GM21381 (cell line): ENCODE data around the gene MUSK.

Source experiments
- ATAC-seq: cut with Tn5 transposase; IDR thresholded peaks from one replicate; pipeline ENCODE4 v1.9.1; 2021; ENCODE audit warnings: mild to moderate bottlenecking, moderate library complexity; ENCODE audit not compliant: unreplicated experiment

The MUSK gene

DNA sequence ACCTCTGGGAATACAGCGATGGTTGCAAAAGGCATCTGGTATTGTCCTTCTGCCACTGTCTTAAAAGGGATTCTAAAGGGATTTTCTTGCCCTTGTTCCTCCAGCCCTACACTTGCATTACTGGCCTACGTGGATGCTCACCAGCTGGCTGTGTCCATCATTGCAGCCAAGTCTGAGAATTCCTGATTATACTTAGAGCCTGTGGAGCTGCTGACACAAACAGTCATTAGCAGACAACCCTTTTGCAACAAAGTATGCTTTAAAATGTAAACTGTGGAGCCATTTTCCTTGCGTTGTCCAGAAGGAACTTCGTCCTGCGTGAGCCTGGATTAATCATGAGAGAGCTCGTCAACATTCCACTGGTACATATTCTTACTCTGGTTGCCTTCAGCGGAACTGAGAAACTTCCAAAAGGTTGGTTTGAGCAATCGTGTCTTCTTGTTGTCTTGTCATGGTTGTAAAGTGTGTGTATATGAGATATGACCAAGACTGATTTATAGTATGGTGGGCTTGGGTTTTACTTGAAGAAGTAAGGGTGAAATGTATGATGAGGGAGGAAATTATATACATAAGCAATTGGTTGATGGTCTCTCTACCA, at the start of gene MUSK:
MUSK (plus strand) TSS at position 222 of the 598 bp plus-strand sequence; CDS start at position 336, 114 bp downstream.
- no peak for ATAC-seq

DNA sequence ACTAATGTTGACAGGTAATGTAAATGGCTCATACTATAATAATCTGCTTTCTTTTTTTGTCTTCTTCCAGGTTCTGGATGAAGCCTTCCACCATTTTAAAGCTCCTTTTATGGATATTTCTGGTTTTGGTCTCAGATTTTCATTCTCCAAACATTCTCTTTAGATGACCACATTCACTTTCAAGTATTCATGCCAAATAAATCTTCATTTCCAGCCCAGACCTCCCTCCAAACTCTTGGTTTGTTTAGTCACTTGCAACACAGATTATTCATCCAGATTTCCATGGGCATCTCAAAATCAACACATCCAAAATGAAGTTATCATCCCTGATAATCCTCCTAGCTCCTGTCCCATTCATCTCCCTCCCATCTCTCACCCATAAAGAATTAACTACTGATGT, 48.8 kb upstream of the MUSK start:
- ATAC-seq: no peak

DNA sequence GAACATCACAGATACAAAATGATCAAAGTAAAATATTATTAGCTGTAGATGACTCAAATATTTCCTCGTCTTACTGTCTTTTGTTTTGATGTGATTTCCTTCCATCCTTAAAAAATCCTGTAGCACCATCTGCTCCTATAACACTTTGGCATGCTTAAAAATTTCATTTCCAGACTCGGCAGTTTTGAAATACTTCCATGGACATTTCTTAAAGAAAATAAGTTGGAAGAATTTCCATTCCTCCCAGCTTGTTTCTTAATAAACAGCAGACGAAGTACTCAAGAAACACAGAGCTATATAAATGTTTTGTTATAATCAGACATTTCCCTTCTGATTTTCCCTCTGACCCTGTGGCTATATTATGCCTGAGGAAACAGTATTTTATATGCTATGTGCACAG, 47.9 kb upstream of the MUSK start:
- ATAC-seq: no peak

DNA sequence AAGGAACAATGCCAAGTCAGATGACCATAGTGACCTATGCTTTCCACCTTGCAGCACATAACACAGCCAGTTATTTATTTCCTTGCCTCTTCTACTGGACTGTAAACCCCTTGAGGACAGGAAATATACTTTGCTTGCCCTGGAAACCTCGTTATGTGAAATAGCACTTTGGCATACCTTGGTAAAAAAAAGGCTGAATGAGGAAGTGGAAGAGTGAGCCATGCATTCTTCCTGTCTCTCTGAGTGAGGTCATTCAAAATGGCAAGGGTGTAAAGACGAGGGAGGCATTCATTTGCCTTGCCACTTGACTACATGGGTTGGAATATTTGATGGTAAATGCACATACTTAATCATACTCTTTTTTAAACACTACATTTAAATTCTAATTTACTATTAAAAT, 46.2 kb upstream of the MUSK start:
- ATAC-seq: no peak

DNA sequence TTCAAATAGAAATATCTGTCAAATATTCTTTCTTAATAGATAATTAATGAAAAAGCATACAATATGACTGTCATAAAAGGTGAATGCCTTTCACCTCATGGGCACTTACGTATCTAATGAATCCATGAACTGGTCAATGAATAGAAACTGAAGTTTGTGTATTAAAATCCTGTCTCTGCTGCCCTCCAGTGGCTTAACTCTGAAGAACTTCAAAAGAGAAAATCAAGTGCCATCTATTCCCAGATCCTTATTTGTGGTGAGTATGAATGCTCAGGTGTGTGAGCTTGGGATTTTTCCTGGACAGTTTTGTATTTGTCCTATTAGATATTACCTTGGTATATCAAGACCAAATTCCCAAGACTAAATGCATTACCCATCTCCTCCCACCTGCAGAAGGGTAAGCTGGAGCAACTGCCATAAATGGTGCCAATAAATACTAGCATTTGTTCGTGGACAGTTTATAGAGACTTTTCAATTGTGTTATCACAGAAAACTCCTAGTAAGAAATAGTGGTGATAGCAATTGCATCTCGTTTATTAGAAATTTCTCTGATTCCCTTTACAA, 45.0 kb upstream of the MUSK start:
- no peak for ATAC-seq

DNA sequence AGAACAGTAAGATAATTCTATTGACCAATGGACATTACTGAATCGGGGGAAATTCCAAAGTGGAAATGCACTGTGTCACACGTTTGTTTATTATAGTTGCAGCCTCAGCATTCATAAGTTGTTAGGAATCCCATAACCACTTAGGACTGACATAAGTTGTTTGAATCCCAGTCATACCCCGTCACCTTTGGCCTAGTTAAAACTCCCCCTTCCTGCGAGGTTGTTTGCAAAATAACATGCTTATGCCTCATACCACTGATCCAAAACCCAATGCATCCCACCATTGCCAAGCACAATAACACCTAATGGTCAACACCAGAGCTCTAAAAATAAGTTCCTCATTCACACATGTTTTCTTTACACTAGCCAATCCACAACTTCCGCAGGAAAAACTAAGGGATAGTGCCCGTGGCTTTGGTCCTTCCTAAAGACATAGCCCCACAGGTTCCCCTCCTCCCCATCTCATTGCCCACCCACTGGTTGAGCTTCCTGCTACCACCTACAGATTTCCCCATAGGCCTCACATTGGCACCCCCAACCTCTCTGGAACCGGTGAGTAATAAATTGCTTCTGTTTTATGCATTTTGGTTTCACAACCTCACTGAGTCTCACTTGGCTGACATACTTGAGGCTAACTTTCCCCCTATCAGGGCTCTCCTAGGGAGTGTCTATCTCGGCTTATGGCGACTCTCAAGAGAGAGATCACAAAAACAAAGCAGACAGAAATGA, 42.3 kb upstream of the MUSK start:
- ATAC-seq: peak; percentile 95

DNA sequence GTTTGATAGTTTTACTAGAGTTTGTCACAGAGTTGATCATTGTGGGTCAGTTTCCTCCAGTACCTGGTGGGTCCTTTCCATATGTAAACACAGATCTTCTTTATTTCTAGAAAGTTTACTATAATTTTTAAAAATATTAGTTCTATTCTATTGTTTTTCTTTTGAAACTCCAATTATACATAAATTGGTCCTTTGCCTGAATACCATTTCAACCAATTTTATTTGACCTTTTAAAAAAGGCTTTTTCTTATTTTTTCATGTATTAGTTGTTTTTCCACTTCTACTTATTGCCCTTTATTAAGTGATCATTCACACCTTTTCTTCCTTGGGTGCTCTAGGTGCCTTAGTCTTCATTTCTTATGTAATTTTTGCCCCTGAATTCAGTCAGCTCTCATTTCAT, 33.0 kb upstream of the MUSK start:
- ATAC-seq: no peak

DNA sequence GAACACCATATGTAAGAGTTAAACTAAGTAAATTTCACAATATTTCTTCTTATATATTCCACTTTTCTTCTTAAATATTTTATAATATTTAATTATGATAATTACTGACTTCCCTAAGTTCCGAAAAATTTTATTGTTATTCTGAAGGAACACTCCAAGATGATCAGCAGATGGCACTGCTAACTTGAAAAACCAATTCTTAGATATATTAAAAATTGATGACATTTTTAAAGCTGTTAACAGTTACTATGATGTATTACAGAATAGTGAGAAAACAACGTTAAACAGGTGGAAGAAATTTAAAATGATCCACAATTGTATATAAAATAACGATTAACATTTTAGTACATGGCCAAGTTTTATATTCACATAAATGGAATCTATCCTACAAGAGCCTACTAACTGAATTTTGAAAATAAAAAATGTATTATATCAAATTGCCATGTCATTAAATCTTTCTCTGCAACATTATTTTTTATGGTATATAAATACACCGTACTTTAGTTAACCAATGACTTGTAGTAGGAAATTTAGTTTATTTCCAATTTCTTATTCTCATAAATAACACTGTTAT, 30.1 kb upstream of the MUSK start:
- no peak for ATAC-seq

DNA sequence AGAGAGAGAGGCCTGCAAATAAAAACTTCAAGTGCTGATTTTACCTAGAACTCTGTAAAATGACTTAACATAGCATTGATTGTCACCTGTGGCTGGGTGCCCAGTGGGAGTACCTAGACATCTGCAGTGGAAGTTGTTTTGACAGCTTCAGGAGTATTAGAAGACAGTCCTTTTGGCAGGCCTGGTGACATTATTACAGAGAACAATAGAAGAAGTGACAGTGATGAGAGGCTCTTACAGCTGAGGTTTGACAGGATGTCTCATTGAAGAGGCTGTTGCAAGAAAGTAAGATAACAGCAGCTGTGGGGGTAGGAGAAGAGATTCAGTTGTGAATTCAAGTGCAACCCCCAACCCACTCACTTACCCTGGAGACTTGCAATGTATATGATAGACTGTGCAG, 27.9 kb upstream of the MUSK start:
- ATAC-seq: no peak

DNA sequence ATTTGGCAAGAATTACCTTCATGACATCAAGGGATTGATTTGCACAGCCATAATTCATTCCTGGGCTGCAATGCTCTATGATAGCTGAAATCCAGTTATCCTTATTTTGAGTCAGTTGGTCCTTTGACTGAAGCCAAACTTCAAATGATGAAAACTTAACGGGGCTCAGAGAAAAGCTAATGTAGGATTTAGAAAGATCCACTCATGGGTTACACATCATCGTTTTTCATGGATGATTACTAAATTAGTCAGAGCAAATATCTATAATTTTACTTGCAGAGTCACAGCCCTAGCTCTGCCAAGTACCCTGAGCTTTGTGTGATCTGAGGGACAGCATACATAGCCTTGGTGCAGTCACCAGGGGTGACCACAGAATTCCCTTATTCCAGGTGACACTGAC, 27.3 kb upstream of the MUSK start:
- ATAC-seq: no peak

DNA sequence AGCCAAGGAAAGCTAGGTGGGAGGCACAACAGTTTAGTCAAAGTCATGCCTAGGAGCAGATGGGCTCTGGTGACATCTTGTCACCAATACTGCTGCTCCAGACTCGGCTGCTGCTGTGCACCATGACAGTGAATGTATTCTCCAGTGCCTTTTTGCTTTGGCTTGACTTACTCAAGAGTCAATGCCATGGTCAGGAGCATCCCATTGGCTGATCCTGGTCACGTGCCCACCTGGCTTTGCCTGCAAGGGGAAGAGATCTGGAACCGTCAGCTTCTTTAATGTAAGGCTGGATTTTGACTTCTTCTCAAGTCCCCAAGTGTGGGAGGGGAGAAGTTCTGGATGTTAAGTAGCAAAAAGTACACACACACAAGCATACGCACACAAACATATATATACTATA, 19.9 kb upstream of the MUSK start:
- no peak for ATAC-seq

DNA sequence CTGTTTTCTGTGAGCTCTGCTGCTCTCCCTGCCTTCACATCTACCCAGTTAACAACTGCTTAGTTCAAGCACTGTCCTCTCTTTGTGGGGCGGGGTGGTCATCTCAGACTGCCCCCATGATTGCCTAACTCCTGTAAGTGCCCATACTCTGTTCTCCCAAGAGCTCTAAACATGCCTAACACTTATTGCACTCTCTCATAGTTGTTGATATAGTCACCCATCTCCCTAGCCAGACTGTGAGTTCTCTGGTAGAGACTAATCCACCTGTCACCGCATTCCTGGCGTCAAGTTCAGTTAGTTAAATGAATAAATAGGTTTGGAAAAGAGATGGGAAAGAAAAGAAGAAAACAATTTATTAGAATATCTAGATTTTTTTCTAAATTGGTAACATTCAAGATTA, 18.3 kb upstream of the MUSK start:
- no peak for ATAC-seq

DNA sequence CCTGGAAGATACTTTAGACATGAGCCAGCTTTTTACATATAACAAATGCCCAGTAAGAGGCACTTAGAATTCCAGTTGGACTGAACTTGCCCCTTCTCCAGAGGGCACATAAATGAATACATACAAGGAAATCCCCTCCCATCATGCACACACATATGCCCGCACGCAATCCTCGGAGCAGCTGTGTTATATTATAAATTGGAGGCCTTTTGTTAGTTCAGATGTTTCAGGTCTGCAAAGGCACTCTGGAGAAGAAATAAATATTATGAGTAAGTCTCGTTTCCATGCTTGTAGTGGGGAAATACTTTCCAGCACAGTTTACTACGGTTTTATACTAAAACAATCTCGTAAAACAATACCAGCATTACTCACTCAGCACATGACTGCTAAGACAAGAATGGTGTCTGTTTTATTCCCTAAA, 17.6 kb upstream of the MUSK start:
- no peak for ATAC-seq

DNA sequence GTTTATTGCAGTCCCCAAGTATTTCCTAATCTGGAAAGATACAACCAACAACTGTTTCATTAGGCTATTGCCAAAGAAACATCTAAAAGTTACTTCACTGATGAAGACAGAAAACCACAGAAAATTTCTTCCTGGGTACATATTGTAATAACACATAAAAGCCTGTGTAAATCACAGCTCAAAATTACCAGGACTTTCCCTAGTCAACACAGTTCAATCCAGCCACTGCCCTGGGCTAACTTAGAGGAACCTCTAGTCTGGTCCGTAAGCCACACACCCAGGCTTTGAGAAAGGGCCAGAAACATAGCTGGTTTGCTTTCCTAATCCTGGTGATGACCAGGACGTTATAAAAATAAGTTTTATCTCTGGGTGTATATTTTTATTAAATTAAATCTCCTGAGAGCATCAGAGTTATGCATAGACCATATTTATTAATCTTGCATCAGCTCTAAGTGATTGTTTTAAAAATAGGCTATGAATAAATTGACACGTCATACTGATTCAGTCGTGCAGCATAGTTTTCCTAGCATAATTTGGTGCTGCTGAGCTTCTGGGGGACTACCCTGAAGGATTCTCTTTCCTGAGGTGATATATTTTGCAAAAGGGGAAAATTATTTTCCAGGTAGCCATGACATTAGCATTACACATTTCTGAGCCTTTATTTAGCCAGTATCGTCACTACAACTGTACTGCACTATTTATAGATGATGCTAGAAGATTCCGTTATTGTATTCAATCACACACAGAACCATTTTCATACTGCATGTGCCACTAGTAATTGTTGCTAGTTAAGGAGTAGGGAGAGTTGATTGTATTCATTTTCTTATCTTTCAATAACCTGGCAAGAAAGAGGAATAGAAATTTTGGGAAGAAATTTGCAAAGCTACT, 12.6 kb upstream of the MUSK start:
- no peak for ATAC-seq

DNA sequence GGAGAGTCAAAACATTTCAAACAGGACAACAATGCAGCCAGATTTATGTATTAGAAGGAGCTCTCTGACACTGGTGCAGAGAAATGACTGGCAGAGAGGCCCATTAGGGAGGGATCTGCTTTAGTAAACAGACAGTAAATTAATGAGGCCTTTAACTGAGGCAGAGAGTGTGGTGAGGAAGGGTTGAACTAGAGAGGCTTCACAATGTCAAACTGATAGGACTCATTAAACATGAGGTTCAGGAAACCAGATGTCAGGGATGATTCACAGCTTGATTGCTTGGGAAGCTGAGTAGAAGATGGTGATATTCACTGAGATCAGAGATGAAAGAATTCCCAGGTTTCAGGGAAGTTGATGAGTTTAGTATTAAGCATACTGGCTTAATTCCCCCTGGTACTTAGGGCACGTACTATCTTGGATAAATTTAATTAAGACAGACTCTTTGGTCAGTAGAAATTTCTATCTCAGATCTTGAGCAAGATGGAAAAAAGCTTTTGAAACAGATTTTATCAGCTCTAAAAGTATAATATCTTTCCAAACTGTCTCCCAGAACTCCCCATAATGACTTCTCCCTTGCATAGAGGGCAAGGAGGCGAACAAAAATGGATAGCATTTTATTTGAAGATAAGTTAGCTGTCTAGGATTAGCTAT, 8.6 kb upstream of the MUSK start:
- no peak for ATAC-seq

DNA sequence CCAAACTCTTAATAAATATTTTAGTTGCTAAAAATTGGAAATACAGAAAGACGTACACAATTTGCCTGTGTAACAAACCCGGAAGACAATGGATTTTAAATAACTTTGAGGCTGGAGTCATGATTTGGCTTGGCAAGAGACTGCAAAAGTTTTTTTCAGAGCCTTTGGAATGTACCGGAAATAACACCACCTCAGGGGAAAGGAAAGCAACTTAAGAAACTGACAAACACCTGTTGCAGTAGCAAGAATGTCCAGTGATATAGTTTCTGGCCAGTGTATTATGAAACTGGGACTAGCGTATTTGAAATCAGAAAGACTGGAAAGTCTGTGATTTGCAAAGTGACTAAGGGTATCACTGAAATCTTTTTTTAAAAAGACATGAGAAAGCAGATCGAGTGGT, 842 bp downstream of the MUSK start:
- no peak for ATAC-seq

DNA sequence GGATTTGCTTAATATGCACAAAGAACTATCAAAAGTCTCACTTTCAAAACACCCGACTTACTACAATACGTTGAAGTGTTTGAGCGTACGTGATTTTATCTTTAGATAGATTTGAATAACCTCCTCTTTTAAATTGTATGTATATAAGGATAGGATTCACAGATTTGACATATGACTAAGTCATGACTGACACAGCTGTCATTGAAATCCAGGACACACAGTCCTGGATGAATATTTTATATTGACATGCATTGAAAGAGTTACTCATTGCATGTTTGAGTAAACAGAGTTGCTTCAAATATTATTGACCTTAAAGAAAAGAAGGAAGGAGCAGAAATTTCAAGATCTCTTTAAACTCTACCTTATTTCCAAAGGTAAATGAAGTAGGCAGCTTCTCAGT, 3.3 kb downstream of the MUSK start:
- ATAC-seq: no peak

DNA sequence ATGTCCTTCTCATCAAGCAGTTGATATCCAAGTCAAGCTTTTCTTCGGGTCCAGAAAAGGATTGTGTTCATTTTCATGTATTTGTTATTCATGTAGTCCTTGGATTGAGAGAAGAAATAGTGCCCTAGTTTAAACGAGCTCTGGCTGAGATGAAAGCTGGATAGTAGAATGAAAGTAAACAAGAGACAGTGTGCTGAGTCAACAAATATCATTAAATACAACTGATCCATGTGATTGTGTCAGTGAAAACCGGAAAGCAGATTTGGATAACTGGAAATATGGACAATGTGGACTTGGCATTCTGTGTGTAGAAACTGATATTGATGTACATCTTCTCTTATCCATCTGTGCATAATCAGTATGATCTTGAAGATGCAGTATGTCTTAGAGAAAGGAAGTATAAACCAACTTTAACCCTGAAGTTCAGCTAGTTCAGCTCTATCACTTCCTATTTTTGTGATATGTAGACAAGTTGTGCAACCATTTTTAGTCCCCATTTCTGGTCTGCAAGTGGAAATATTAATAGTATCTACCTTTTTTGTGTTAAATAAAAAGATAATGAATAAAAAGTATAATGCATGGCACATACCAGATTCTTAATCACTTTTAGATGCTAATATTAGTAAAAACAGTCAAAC, 4.4 kb downstream of the MUSK start:
- ATAC-seq: no peak

DNA sequence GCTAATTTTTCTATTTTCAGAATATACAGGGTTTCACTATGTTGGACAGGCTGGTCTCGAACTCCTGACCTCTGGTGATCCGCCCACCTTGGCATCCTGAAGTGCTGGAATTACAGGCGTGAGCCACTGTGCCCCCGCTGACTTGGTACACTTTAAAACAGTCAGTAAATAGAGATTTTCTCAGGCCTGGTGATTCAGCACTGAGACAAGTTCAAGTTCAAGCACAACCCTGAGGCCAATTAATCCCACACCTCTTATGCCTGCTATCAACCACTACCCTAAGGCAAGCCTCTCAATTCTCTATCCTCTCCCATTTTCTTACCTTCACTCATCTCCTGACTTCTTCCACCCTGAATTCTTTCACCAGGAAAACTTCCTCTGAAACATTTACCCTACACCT, 18.9 kb downstream of the MUSK start:
- ATAC-seq: no peak

DNA sequence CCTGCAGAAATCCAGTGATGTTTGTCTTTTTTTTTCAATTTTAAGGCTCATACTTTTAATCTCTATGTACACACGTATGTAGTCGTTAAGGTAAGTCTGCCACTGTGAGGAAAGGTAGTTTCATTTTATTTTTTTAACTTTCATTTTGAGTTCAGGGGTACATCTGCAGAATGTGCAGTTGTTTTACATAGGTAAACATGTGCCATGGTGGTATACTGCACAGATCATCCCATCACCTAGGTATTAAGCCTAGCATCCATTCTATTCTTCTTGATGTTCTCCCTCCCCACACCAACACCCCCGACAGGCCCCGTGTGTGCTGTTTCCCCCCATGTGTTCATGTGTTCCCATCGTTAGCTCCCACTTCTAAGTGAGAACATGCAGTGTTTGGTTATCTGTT, 19.7 kb downstream of the MUSK start:
- no peak for ATAC-seq
